ENCODE results near the gene DENND1A.
A peak's percentile ranks its signal among the peaks of the same experiment; 100 is the strongest.
"Not testable (repeated sequence)": the region's sequence is repeated elsewhere in the genome, so short reads cannot be mapped to it uniquely, and the experiment has no call there.

DENND1A gene

GRCh38 chr9:123432331-123433236 is 497.3 kb downstream of the DENND1A start:
- Histone ChIP-seq H3K36me3 (ENCODE audit: insufficient read depth, low read length) (no peaks in the 10 kb centered on the region), H3K4me1 (ENCODE audit: insufficient read depth, low read length) (no peaks in the 10 kb centered on the region), H3K9ac (ENCODE audit: low read depth, low read length) (no peak overlapping the region), H3K9me3 (ENCODE audit: control insufficient read depth, insufficient read depth, low read length) (no peaks in the 10 kb centered on the region)

GRCh38 chr9:123431581-123431980 is 498.3 kb downstream of the DENND1A start:
- no peaks in the 10 kb centered on the region for H3K9me3 ChIP-seq (ENCODE audit: control insufficient read depth, insufficient read depth, low read length)
- H3K36me3 ChIP-seq (ENCODE audit: insufficient read depth, low read length), result no peaks in the 10 kb centered on the region
- H3K4me1 ChIP-seq (ENCODE audit: insufficient read depth, low read length), result no peaks in the 10 kb centered on the region
- no peak overlapping the region for H3K9ac ChIP-seq (ENCODE audit: low read depth, low read length)

GRCh38 chr9:123428450-123428849 is 501.5 kb downstream of the DENND1A start:
- H3K9ac ChIP-seq (ENCODE audit: low read depth, low read length); H3K9me3 ChIP-seq (ENCODE audit: control insufficient read depth, insufficient read depth, low read length); H3K36me3 ChIP-seq (ENCODE audit: insufficient read depth, low read length); H3K4me1 ChIP-seq (ENCODE audit: insufficient read depth, low read length): not testable (repeated sequence)

GRCh38 chr9:123426406-123426805 is 503.5 kb downstream of the DENND1A start:
- no peak overlapping the region for H3K9ac ChIP-seq (ENCODE audit: low read depth, low read length)

GRCh38 chr9:123425836-123426365 is 504.0 kb downstream of the DENND1A start:
- H3K36me3 ChIP-seq (ENCODE audit: insufficient read depth, low read length), result no peaks in the 10 kb centered on the region
- no peaks in the 10 kb centered on the region for H3K9me3 ChIP-seq (ENCODE audit: control insufficient read depth, insufficient read depth, low read length)
- no peak overlapping the region for H3K9ac ChIP-seq (ENCODE audit: low read depth, low read length)
- H3K4me1 ChIP-seq (ENCODE audit: insufficient read depth, low read length), result peaks cover 29% of the 10 kb centered on the region

More at GRCh38 chr9:123426406-123426805, 503.5 kb downstream of the DENND1A start:
- Histone ChIP-seq H3K9me3 (ENCODE audit: control insufficient read depth, insufficient read depth, low read length) (no peaks in the 10 kb centered on the region), H3K36me3 (ENCODE audit: insufficient read depth, low read length) (no peaks in the 10 kb centered on the region), H3K4me1 (ENCODE audit: insufficient read depth, low read length) (peaks cover 27% of the 10 kb centered on the region)

GRCh38 chr9:123425261-123425821 is 504.6 kb downstream of the DENND1A start:
- no peaks in the 10 kb centered on the region for H3K36me3 ChIP-seq (ENCODE audit: insufficient read depth, low read length)
- H3K9me3 ChIP-seq (ENCODE audit: control insufficient read depth, insufficient read depth, low read length), result no peaks in the 10 kb centered on the region
- peaks cover 29% of the 10 kb centered on the region for H3K4me1 ChIP-seq (ENCODE audit: insufficient read depth, low read length)
- H3K9ac ChIP-seq (ENCODE audit: low read depth, low read length), result no peak overlapping the region

GRCh38 chr9:123424552-123425225 is 505.2 kb downstream of the DENND1A start:
- Histone ChIP-seq H3K9ac (ENCODE audit: low read depth, low read length) (no peak overlapping the region), H3K4me1 (ENCODE audit: insufficient read depth, low read length) (peaks cover 29% of the 10 kb centered on the region), H3K36me3 (ENCODE audit: insufficient read depth, low read length) (no peaks in the 10 kb centered on the region), H3K9me3 (ENCODE audit: control insufficient read depth, insufficient read depth, low read length) (no peaks in the 10 kb centered on the region)

GRCh38 chr9:123424131-123424530 is 505.8 kb downstream of the DENND1A start:
- Histone ChIP-seq H3K9ac (ENCODE audit: low read depth, low read length) (no peak overlapping the region), H3K36me3 (ENCODE audit: insufficient read depth, low read length) (no peaks in the 10 kb centered on the region), H3K9me3 (ENCODE audit: control insufficient read depth, insufficient read depth, low read length) (no peaks in the 10 kb centered on the region), H3K4me1 (ENCODE audit: insufficient read depth, low read length) (peaks cover 29% of the 10 kb centered on the region)

GRCh38 chr9:123423311-123423640 is 506.6 kb downstream of the DENND1A start:
- H3K9me3 ChIP-seq (ENCODE audit: control insufficient read depth, insufficient read depth, low read length), result no peaks in the 10 kb centered on the region
- H3K9ac ChIP-seq (ENCODE audit: low read depth, low read length), result no peak overlapping the region; the same call in 1 of the 2 replicates
- peaks cover 29% of the 10 kb centered on the region for H3K4me1 ChIP-seq (ENCODE audit: insufficient read depth, low read length)
- no peaks in the 10 kb centered on the region for H3K36me3 ChIP-seq (ENCODE audit: insufficient read depth, low read length)

- Histone ChIP-seq H3K4me1 (ENCODE audit: insufficient read depth, low read length) (peaks cover 29% of the 10 kb centered on the region), H3K9me3 (ENCODE audit: control insufficient read depth, insufficient read depth, low read length) (no peaks in the 10 kb centered on the region), H3K9ac (ENCODE audit: low read depth, low read length) (peak overlapping the region; percentile 22; the same call in 1 of the 2 replicates), H3K36me3 (ENCODE audit: insufficient read depth, low read length) (no peaks in the 10 kb centered on the region)
These were observed 507.2 kb downstream of the DENND1A start for GRCh38 chr9:123422635-123423310.

GRCh38 chr9:123421801-123422455 is 508.0 kb downstream of the DENND1A start:
- H3K4me1 ChIP-seq (ENCODE audit: insufficient read depth, low read length), result peaks cover 29% of the 10 kb centered on the region
- no peaks in the 10 kb centered on the region for H3K9me3 ChIP-seq (ENCODE audit: control insufficient read depth, insufficient read depth, low read length)
- no peaks in the 10 kb centered on the region for H3K36me3 ChIP-seq (ENCODE audit: insufficient read depth, low read length)
- no peak overlapping the region for H3K9ac ChIP-seq (ENCODE audit: low read depth, low read length)

- H3K9ac ChIP-seq (ENCODE audit: low read depth, low read length), result no peak overlapping the region
- H3K4me1 ChIP-seq (ENCODE audit: insufficient read depth, low read length), result peaks cover 29% of the 10 kb centered on the region
- no peaks in the 10 kb centered on the region for H3K36me3 ChIP-seq (ENCODE audit: insufficient read depth, low read length)
These were observed 508.7 kb downstream of the DENND1A start for GRCh38 chr9:123421186-123421585.

GRCh38 chr9:123420592-123421111 is 509.3 kb downstream of the DENND1A start:
- no peaks in the 10 kb centered on the region for H3K36me3 ChIP-seq (ENCODE audit: insufficient read depth, low read length)
- no peaks in the 10 kb centered on the region for H3K9me3 ChIP-seq (ENCODE audit: control insufficient read depth, insufficient read depth, low read length)
- no peak overlapping the region for H3K9ac ChIP-seq (ENCODE audit: low read depth, low read length)
- peaks cover 29% of the 10 kb centered on the region for H3K4me1 ChIP-seq (ENCODE audit: insufficient read depth, low read length)

More at GRCh38 chr9:123421186-123421585, 508.7 kb downstream of the DENND1A start:
- no peaks in the 10 kb centered on the region for H3K9me3 ChIP-seq (ENCODE audit: control insufficient read depth, insufficient read depth, low read length)
